GM20431 (cell line): Measurements from ENCODE around the gene SESN1.

ENCODE experiments used
- in situ Hi-C: fragments of 300-500 bp; cut with MseI, MboI; formaldehyde crosslinking; loops from one replicate; pipeline ENCODE4 v1.15.0; 2020; ENCODE audit warnings: low sequenced_read_pairs; ENCODE audit not compliant: unreplicated experiment

Gene SESN1

GRCh38 chr6:108945681-108946159, 148.9 kb downstream of the SESN1 start:
- in situ Hi-C loops: no loop called here

GRCh38 chr6:108944707-108945680, 149.7 kb downstream of the SESN1 start:
- in situ Hi-C loops: no loop called here

GRCh38 chr6:108944071-108944470, 150.6 kb downstream of the SESN1 start:
- in situ Hi-C loops: no loop called here

DNA sequence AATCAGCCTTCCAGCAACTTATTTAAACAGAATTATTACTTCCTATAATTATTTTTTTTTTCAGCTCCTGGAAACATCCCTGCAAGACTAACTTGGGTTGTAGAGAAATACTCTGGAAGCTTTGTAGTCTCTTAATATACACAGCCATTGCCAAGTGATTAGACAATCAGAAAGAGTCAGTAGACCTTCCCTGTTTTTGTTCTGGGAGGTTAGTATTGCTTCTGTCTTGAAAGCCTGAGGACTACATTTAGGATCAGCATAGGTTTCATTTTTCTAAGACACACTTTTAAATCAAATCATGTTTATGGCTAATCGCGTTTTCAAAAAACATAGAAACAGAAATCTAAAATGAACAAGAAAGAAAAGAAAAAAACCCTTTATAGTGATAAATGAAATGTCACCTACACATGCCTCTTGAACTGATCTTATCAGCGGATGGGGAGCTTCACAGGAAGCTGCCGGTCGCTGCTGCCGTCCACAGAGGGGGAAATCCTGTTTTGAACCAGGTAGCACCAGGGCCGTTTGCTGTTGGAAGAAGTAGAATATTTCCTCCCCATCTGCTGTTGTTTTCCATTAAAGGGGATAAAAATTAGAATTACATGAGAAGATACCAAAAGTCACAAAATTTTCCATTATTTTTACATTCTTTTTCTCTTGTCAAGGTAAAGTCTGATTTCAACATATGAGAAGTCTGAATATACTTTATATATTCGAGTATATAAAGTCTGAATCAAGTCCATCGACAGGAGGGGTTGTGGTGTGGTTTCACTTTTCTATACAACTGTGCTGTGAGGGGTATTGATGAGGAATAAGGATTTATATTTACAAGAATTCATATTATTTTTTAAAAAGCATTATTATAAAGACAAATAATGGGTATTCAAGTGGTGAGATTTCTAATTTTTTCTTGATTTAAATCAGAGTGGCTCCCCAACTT, 151.8 kb downstream of the SESN1 start:
- in situ Hi-C loops: no loop called here

- in situ Hi-C loops: no loop called here
These were observed 152.8 kb downstream of the SESN1 start for GRCh38 chr6:108941859-108942258.

GRCh38 chr6:108941281-108941680, 153.4 kb downstream of the SESN1 start:
- in situ Hi-C loops: no loop called here

DNA sequence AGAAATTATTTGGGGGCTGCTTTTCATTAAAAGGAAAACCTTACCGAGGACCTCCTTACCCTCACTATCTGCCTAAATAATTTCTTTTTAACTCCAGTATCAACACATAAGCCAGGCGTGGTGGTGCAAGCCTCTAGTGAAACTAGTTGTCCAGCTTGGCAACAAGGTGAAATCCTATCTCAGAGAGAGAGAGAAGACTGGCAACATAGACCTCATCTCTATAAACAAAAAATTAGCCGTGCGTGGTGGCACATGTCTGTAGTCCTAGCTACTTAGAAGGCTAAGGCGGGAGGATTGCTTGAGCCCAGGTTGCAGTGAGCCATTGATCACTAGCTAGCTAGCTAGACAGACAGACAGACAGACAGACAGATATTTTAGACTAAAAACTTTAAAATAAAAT, 153.9 kb downstream of the SESN1 start:
- in situ Hi-C loops: no loop called here

- in situ Hi-C loops: no loop called here
These were observed 157.5 kb downstream of the SESN1 start for GRCh38 chr6:108937170-108937569.
